Astrocyte of the spinal cord (primary cell): ENCODE results near the gene CELSR1.

Experiments used
- DNase-seq: peaks from one replicate; pipeline ENCODE4 v3.0.0; 2011; ENCODE audit warnings: low read depth, low spot score
- H3K4me3 ChIP-seq: 2 replicates; pipeline ENCODE4 v1.5.1; 2011; ENCODE audit warnings: low read depth, mild to moderate bottlenecking, low read length, moderate library complexity
- in situ Hi-C: cut with HindIII; loops from 2 replicates; pipeline ENCODE4 v1.10.0; 2017; ENCODE audit warnings: low sequenced_read_pairs
- TF ChIP-seq, protein P1 (sequence below): IDR thresholded peaks from 2 replicates; pipeline ENCODE4 v1.5.1; 2012; ENCODE audit warnings: low read depth, mild to moderate bottlenecking, low read length, inconsistent platforms

CELSR1 gene

DNA sequence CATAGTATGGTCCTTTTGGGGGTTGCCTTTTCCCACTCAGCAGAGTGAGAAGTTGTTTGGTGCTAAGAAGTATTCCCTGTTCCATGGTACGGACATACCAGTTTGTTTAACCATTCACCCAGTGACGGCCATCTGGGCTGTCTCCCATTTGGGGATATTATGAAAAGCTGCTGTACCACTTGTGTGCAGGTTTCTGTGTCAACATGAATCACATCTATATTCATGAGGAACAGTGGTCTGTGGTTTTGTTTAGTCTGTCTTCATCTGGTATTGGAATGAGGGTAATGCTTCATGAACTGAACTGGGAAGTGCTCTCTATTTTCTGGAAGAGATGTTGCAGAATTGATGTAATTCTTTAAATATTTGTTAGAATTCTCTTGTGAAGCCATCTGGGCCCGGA lies 112.4 kb downstream of the CELSR1 start:
- TF ChIP-seq, protein P1, sequence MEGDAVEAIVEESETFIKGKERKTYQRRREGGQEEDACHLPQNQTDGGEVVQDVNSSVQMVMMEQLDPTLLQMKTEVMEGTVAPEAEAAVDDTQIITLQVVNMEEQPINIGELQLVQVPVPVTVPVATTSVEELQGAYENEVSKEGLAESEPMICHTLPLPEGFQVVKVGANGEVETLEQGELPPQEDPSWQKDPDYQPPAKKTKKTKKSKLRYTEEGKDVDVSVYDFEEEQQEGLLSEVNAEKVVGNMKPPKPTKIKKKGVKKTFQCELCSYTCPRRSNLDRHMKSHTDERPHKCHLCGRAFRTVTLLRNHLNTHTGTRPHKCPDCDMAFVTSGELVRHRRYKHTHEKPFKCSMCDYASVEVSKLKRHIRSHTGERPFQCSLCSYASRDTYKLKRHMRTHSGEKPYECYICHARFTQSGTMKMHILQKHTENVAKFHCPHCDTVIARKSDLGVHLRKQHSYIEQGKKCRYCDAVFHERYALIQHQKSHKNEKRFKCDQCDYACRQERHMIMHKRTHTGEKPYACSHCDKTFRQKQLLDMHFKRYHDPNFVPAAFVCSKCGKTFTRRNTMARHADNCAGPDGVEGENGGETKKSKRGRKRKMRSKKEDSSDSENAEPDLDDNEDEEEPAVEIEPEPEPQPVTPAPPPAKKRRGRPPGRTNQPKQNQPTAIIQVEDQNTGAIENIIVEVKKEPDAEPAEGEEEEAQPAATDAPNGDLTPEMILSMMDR = no peak
- H3K4me3 ChIP-seq = no peak overlapping the region
- in situ Hi-C loops = no loop called here
- DNase-seq = peak; percentile 87

DNA sequence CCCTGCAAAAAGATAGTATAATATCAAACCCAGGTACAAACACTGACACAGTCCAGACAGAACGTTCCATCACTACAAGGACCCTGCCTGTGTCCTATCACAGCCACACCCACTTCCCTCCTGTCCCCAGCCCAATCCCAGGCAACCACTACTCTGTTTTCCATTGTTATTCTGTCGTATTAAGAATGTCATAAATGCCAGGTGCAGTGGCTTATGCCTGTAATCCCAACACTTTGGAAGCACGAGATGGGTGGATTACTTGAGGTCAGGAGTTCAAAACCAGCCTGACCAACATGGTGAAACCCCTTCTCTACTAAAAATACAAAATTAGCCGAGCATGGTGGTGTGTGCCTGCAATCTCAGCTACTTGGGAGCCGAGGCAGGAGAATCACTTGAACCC lies 112.9 kb downstream of the CELSR1 start:
- no peak overlapping the region for H3K4me3 ChIP-seq
- in situ Hi-C loops = no loop called here
- TF ChIP-seq, protein P1 = no peak
- DNase-seq = no peak

DNA sequence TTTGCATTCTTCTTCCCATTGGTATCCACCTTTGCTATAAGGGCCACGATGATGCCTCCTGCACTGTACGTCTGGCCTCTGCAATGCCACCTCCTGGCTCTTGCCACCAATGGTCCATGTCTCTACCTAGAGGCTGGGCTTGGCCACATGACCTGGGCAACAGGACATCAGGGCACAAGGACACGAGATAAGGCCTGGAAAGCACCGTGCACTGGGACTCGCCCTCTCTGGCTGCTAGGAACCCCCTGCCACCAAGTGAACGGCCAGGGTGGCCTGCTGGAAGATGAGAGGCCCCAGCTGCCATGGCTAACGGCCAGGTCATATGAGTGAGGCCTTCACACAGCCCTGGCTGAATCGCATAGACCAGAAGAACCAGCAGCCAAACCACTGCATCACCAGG lies 114.5 kb downstream of the CELSR1 start:
- in situ Hi-C loops = no loop called here
- no peak for DNase-seq
- TF ChIP-seq, protein P1 = no peak
- no peak overlapping the region for H3K4me3 ChIP-seq

DNA sequence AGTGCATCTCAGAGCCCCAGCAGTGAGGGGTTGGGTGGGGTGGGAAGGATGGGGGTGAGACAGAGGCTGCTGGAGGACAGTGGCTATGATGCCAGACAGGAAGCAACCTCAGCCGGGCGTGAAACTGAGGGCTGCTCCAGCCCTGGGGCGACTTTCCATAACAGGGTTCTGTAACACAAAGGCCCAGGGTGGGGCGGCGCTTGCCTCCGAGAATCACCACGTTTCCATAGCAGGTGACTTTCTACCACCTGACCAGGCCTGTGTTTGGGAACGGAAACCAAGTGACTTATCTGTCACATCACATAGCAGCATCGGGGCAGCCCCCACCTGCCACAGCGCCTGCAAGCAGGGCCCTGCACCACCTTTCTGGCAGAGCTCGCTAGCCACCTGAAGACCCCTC lies 116.2 kb downstream of the CELSR1 start:
- no peak for DNase-seq
- in situ Hi-C loops = no loop called here
- TF ChIP-seq, protein P1 = no peak
- no peak overlapping the region for H3K4me3 ChIP-seq

DNA sequence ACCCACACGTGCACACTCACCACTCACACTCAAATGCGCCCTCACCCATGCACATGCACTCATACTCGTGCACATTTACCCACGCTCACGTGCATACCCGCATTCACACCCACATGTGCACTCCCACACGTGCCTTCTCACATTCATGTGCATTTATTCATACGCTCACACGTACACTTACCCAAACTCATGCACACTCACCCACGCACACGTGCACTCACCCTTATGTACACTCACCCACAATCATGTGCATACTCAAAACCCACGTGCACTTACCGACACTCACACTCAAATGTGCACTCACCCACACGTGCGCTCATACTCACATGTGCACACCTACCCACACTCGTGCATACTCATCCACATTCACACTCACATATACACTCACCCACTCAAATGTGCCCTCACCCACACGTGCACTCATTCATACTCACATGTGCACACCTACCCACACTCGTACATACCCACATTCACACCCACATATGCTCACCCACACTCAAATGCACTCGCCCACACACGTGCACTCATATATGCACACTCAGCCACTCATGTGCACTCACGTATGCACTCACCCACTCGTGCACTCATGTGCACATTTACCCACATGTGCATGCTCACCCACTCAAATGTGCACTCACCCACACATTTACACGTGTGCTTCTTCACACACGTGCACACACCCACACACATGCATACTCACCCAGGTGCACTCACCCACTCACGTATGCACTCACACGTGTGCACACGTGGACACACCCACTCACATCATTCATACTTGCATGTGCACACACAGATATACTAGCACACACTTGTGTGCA lies 117.5 kb downstream of the CELSR1 start:
- DNase-seq = no peak
- in situ Hi-C loops = no loop called here
- H3K4me3 ChIP-seq = no peak overlapping the region
- TF ChIP-seq, protein P1 = no peak

DNA sequence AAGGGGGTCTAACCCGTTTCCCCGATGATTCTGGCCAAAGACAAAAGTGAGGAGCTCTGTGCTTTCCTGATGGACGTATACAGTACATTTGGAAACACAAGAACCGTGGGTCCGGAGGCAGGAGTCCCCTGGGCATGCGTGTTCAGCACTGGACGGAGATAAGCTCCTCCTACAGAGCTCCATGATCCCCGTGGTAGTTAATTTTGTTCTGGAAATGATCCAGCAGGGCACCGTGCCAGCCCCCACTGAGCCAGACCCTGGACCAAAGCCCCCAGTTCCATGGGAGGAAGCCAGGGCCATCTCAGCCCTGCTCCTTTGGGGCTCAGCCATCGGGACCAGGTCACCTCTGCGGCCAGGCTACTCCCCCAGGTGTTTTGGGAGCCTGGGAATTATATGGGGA lies 118.6 kb downstream of the CELSR1 start:
- no peak for DNase-seq
- TF ChIP-seq, protein P1 = no peak
- in situ Hi-C loops = no loop called here
- H3K4me3 ChIP-seq = no peak overlapping the region
